Endothelial cell of umbilical vein (primary cell): Measurements from ENCODE around the gene WIPI1. TPM values are rescaled to one million over a fixed set of nuclear protein-coding genes. Genes with fewer than 3 reads are reported as not detected.

Experiments used
- BruUV-seq: library from RNA; stranded (reverse); fragments of 400-500 nt; replicated peaks from 2 replicates; lab custom pipeline; 2021; lab: Mats Ljungman, UMichigan
- CTCF ChIA-PET: fragments of 300-600, 350-600 bp; sonication (Branson Sonifier 250); formaldehyde crosslinking; loops from one replicate; lab custom pipeline; 2021; ENCODE audit warnings: antibody characterized with exemption, inconsistent platforms; lab: Charles Lee
- POLR2A ChIA-PET: fragments of 300-600, 350-600 bp; sonication (Branson Sonifier 250); formaldehyde crosslinking; loops from one replicate; lab custom pipeline; 2021; ENCODE audit warnings: antibody characterized with exemption, inconsistent platforms; lab: Charles Lee
- DNase-seq: peaks from one replicate; pipeline ENCODE4 v3.0.0-alpha.2; 2011; ENCODE audit warnings: low read depth, low spot score
- FAIRE-seq: peaks from 2 replicates; lab custom pipeline; 2011; peaks lifted over from hg19 to GRCh38; lab: Jason Lieb, UNC
- H2AFZ ChIP-seq: 2 replicates; pipeline ENCODE4 v1.6.0; 2012; ENCODE audit warnings: low read depth, low read length, control low read depth, inconsistent platforms
- H3K27ac ChIP-seq: 2 replicates; pipeline ENCODE4 v1.5.1; 2011; ENCODE audit warnings: low read depth, mild to moderate bottlenecking, control low read depth, low read length, moderate library complexity; ENCODE audit not compliant: insufficient read depth
- H3K27me3 ChIP-seq, 2 experiments: 2 replicates each; pipeline versions ENCODE4 v1.6.0 to v1.6.1; 2011; ENCODE audit warnings: low read length in 2 of 2, mixed read lengths in 1 of 2; ENCODE audit not compliant: control insufficient read depth in 2 of 2, insufficient read depth in 2 of 2
- H3K36me3 ChIP-seq, 2 experiments: 2 replicates in 1 of 2; 3 replicates in 1 of 2; pipeline ENCODE4 v1.5.1; 2011; ENCODE audit warnings: low read length in 2 of 2, mild to moderate bottlenecking in 1 of 2, moderate library complexity in 1 of 2; ENCODE audit not compliant: control insufficient read depth in 2 of 2, insufficient read depth in 2 of 2; ENCODE audit errors: extremely low read depth in 1 of 2
- H3K4me1 ChIP-seq: 3 replicates; pipeline ENCODE4 v1.5.1; 2011; ENCODE audit warnings: mild to moderate bottlenecking, low read length; ENCODE audit not compliant: control insufficient read depth, insufficient read depth; ENCODE audit errors: extremely low read depth
- H3K4me2 ChIP-seq: 2 replicates; pipeline ENCODE4 v1.6.1; 2011; ENCODE audit warnings: low read length, control low read depth, mixed read lengths; ENCODE audit not compliant: insufficient read depth
- H3K4me3 ChIP-seq, 3 experiments: fragments of 200-600 bp in 1 of 3; sonication (generic), shearing (Covaris generic) in 1 of 3; replicated peaks in 1 of 3; 2 replicates each; pipeline ENCODE4 v1.5.1; 2011 to 2016; ENCODE audit warnings: control low read depth in 3 of 3, low read length in 3 of 3, mild to moderate bottlenecking in 2 of 3, inconsistent platforms in 1 of 3, low read depth in 1 of 3, moderate library complexity in 1 of 3; ENCODE audit not compliant: insufficient read depth in 1 of 3
- H3K79me2 ChIP-seq: 2 replicates; pipeline ENCODE4 v1.6.0; 2012; ENCODE audit warnings: low read length, inconsistent platforms; ENCODE audit not compliant: control insufficient read depth, insufficient read depth
- H3K9ac ChIP-seq: replicated peaks from 2 replicates; pipeline ENCODE3; 2011; ENCODE audit warnings: low read length, control low read depth; ENCODE audit not compliant: insufficient read depth; ENCODE audit errors: extremely low read depth
- H3K9me1 ChIP-seq: replicated peaks from 3 replicates; pipeline ENCODE4 v1.6.0; 2011; ENCODE audit warnings: mild to moderate bottlenecking, low read length; ENCODE audit not compliant: control insufficient read depth, insufficient read depth; ENCODE audit errors: extremely low read depth
- H3K9me3 ChIP-seq: replicated peaks from 2 replicates; pipeline ENCODE4 v1.5.1; 2012; ENCODE audit warnings: low read length, inconsistent platforms; ENCODE audit not compliant: control insufficient read depth, insufficient read depth
- H4K20me1 ChIP-seq: replicated peaks from 2 replicates; pipeline ENCODE3; 2011; ENCODE audit warnings: mild to moderate bottlenecking, low read length; ENCODE audit not compliant: control insufficient read depth, insufficient read depth; ENCODE audit errors: extremely low read depth
- CTCF ChIP-seq, 2 donors: IDR thresholded peaks; 1 replicate in 1 of 2; 2 replicates in 1 of 2; pipeline ENCODE4 v1.5.1; 2011; ENCODE audit warnings: low read length in 2 of 2, mild to moderate bottlenecking in 2 of 2, moderate library complexity in 2 of 2, control low read depth in 1 of 2, inconsistent platforms in 1 of 2, low read depth in 1 of 2; ENCODE audit not compliant: insufficient read depth in 1 of 2; ENCODE audit errors: extremely low read depth in 1 of 2
- EZH2 ChIP-seq: IDR thresholded peaks from 2 replicates; pipeline ENCODE4 v1.6.1; 2012; ENCODE audit warnings: borderline replicate concordance, low read depth, mild to moderate bottlenecking, moderate library complexity, low read length, inconsistent platforms; ENCODE audit not compliant: severe bottlenecking
- FOS ChIP-seq: IDR thresholded peaks from 2 replicates; pipeline ENCODE4 v1.6.1; 2011; ENCODE audit warnings: mild to moderate bottlenecking, low read length, moderate library complexity, borderline replicate concordance; ENCODE audit not compliant: insufficient read depth
- GATA2 ChIP-seq: IDR thresholded peaks from 2 replicates; pipeline ENCODE4 v1.7.0; 2011; ENCODE audit warnings: low read depth, mild to moderate bottlenecking, moderate library complexity, mixed read lengths, low read length; ENCODE audit not compliant: insufficient read length, insufficient read depth
- JUN ChIP-seq: IDR thresholded peaks from 2 replicates; pipeline ENCODE4 v1.6.1; 2011; ENCODE audit warnings: borderline replicate concordance, low read depth; ENCODE audit not compliant: insufficient read length, insufficient read depth
- MAX ChIP-seq: IDR thresholded peaks from 2 replicates; pipeline ENCODE4 v1.6.1; 2011; ENCODE audit not compliant: insufficient read depth, insufficient read length
- MYC ChIP-seq: IDR thresholded peaks from one replicate; pipeline ENCODE4 v1.6.1; 2011; ENCODE audit warnings: mild to moderate bottlenecking, low read depth, low read length
- POLR2A ChIP-seq: IDR thresholded peaks from 2 replicates; pipeline ENCODE4 v1.6.1; 2012; ENCODE audit warnings: low read depth, mild to moderate bottlenecking, control low read depth, low read length
- POLR2AphosphoS5 ChIP-seq: IDR thresholded peaks from 2 replicates; pipeline ENCODE4 v1.6.1; 2012; ENCODE audit warnings: low read depth, mild to moderate bottlenecking, control low read depth, low read length, moderate library complexity; ENCODE audit not compliant: insufficient read depth
- dilution Hi-C: fragments of 300-500 bp; cut with MboI; formaldehyde crosslinking; loops from one replicate; pipeline ENCODE4 v1.15.0; 2019; ENCODE audit warnings: low sequenced_read_pairs; ENCODE audit not compliant: extremely low pct_ligation_motif_present
- intact Hi-C: fragments of 100-400 bp; cut with micrococcal nuclease; formaldehyde crosslinking; loops from one replicate; pipeline ENCODE4 v1.10.0; 2022
- polyA plus RNA-seq, 4 experiments: library from polyadenylated mRNA; depleted of rRNA in 3 of 4; stranded (reverse) in 3 of 4; unstranded in 1 of 4; fragments of >200 nt; gene quantifications; 2 replicates each; pipeline versions ENCODE4 v1.2.1 to v1.2.3, GENCODE V29; 2011 to 2012; ENCODE audit warnings: missing spikeins in 1 of 4
- total RNA-seq: library from RNA; stranded (reverse); gene quantifications from 2 replicates; pipeline ENCODE4 v1.2.3, GENCODE V29; 2021

Gene WIPI1
- total and polyA plus RNA-seq, 2 donors (not counting 3 experiments of a cell fraction or from before 2014, with no cell fraction given), result 49.9 to 70.3 TPM

- no TSS peak for BruUV-seq
- FAIRE-seq, result peak; percentile 99
- CTCF ChIA-PET, result interaction anchor here (0.6 to 8.0 kb wide), 13 partner anchors 10 to 913 kb away, joined by 3 to 35 read pairs (median 7); partner anchors contain the start of gene AMZ2
Measured at GRCh38 chr17:68457539-68458259, 403 bp upstream of the WIPI1 start.

More at GRCh38 chr17:68457539-68458259, 403 bp upstream of the WIPI1 start:
- H3K4me2 ChIP-seq, result peak overlapping the region; percentile 57
- no peaks in the 10 kb centered on the region for H4K20me1 ChIP-seq
- no peaks in the 10 kb centered on the region for H3K9me1 ChIP-seq
- DNase-seq, result peak; percentile 99
- H3K27ac ChIP-seq, result no peak overlapping the region
- POLR2A ChIA-PET, result interaction anchor here (0.6 to 1.4 kb wide), 3 partner anchors 36 to 422 kb away, joined by 3 to 12 read pairs (median 4); partner anchors contain the start of genes AMZ2 and KPNA2
- H3K9me3 ChIP-seq, result no peaks in the 10 kb centered on the region
- TF ChIP-seq MAX (peak; percentile 98), JUN (no peak), POLR2A (peak; percentile 31), CTCF (IDR thresholded peaks at IDR 0.05; ENCODE audit: extremely low read depth in 1 of 2, insufficient read depth in 1 of 2, low read depth in 1 of 2, low read length in 2 of 2) (no peak), MYC (no peak), FOS (no peak), GATA2 (no peak), POLR2AphosphoS5 (no peak), EZH2 (no peak)
- dilution Hi-C loops, result no loop called here
- H3K79me2 ChIP-seq, result no peaks in the 10 kb centered on the region
- H3K9ac ChIP-seq, result peak overlapping the region; percentile 46
- H3K4me1 ChIP-seq, result peaks cover 18% of the 10 kb centered on the region
- H2AFZ ChIP-seq, result peak overlapping the region; percentile 51
- H3K4me3 ChIP-seq, result peak overlapping the region; percentile 20 to 54 (median 48)
- no peaks in the 10 kb centered on the region for H3K36me3 ChIP-seq
- H3K27me3 ChIP-seq, result no peaks in the 10 kb centered on the region
- intact Hi-C loops, result loop anchor here (1.0 to 5.0 kb wide), 3 partner anchors 74 to 355 kb away; partner anchors contain the start of gene AMZ2
